NCI-H2227 (cell line): Measurements from ENCODE around the gene ABHD2.
A peak's percentile ranks its signal among the peaks of the same experiment; 100 is the strongest.

ENCODE experiments used
- DNase-seq: peaks from one replicate; lab custom pipeline; 2025; ENCODE audit not compliant: unreplicated experiment; lab: John Stamatoyannopoulos, UW

ABHD2 gene

GRCh38 chr15:89098281-89098680, 10.0 kb downstream of the ABHD2 start:
- DNase-seq: no peak

GRCh38 chr15:89099968-89100367, 11.7 kb downstream of the ABHD2 start:
- no peak for DNase-seq

- DNase-seq: no peak
Measured at GRCh38 chr15:89101302-89102193, 13.3 kb downstream of the ABHD2 start.

GRCh38 chr15:89103481-89104171, 15.4 kb downstream of the ABHD2 start:
- DNase-seq: no peak

- no peak for DNase-seq
Measured at GRCh38 chr15:89104172-89104564, 15.9 kb downstream of the ABHD2 start.

- no peak for DNase-seq
Measured at GRCh38 chr15:89105147-89105546, 16.9 kb downstream of the ABHD2 start.

GRCh38 chr15:89106200-89106599, 17.9 kb downstream of the ABHD2 start:
- DNase-seq: no peak

GRCh38 chr15:89107984-89108383, 19.7 kb downstream of the ABHD2 start:
- DNase-seq: no peak

GRCh38 chr15:89108835-89109234, 20.6 kb downstream of the ABHD2 start:
- DNase-seq: no peak

- DNase-seq: no peak
Measured at GRCh38 chr15:89109238-89109637, 21.0 kb downstream of the ABHD2 start.

- DNase-seq: no peak
Measured at GRCh38 chr15:89110060-89110459, 21.8 kb downstream of the ABHD2 start.

GRCh38 chr15:89111352-89111751, 23.1 kb downstream of the ABHD2 start:
- DNase-seq: no peak

GRCh38 chr15:89111961-89112340, 23.7 kb downstream of the ABHD2 start:
- DNase-seq: no peak

GRCh38 chr15:89112341-89112971, 24.2 kb downstream of the ABHD2 start:
- DNase-seq: no peak

GRCh38 chr15:89113296-89114024, 25.2 kb downstream of the ABHD2 start:
- DNase-seq: no peak

GRCh38 chr15:89114990-89115389, 26.7 kb downstream of the ABHD2 start:
- peak; percentile 46 for DNase-seq

GRCh38 chr15:89115547-89115946, 27.3 kb downstream of the ABHD2 start:
- no peak for DNase-seq

- DNase-seq: no peak
Measured at GRCh38 chr15:89116404-89116803, 28.1 kb downstream of the ABHD2 start.

- DNase-seq: no peak
Measured at GRCh38 chr15:89117790-89118189, 29.5 kb downstream of the ABHD2 start.

GRCh38 chr15:89118481-89118989, 30.3 kb downstream of the ABHD2 start:
- DNase-seq: no peak
